ENCODE measurements around the gene ADGRL3. TPM values are rescaled to one million over a fixed set of nuclear protein-coding genes. Genes with fewer than 3 reads are reported as not detected.

ADGRL3 gene
- total RNA-seq, 2 experiments from 2014 or later, result not detected

- H3K9me3 Mint-ChIP-seq, result peaks cover 19% of the 10 kb centered on the region
- no peak for DNase-seq
- intact Hi-C loops (cut with micrococcal nuclease), result no loop called here
- CTCF ChIA-PET, result no interaction called here
- H3K27me3 Mint-ChIP-seq, result no peaks in the 10 kb centered on the region
- no peak overlapping the region for H3K4me3 Mint-ChIP-seq
- no peaks in the 10 kb centered on the region for H3K36me3 Mint-ChIP-seq
- POLR2A ChIA-PET, result no interaction called here
- H3K27ac Mint-ChIP-seq, result no peak overlapping the region
- H3K4me1 Mint-ChIP-seq (ENCODE audit: low read depth), result no peaks in the 10 kb centered on the region
Measured at GRCh38 chr4:61427099-61427817, 227.1 kb downstream of the ADGRL3 start.

GRCh38 chr4:61427818-61428495, 227.8 kb downstream of the ADGRL3 start:
- no peaks in the 10 kb centered on the region for H3K36me3 Mint-ChIP-seq

GRCh38 chr4:61428950-61429349, 228.8 kb downstream of the ADGRL3 start:
- Mint-ChIP-seq H3K27me3 (no peaks in the 10 kb centered on the region), H3K36me3 (no peaks in the 10 kb centered on the region), H3K27ac (no peak overlapping the region), H3K9me3 (peaks cover 12% of the 10 kb centered on the region), H3K4me3 (no peak overlapping the region), H3K4me1 (ENCODE audit: low read depth) (no peaks in the 10 kb centered on the region)
- no peak for DNase-seq
- ChIA-PET POLR2A (no interaction called here), CTCF (no interaction called here)
- intact Hi-C loops (cut with micrococcal nuclease), result no loop called here

More at GRCh38 chr4:61427818-61428495, 227.8 kb downstream of the ADGRL3 start:
- Mint-ChIP-seq H3K9me3 (peaks cover 19% of the 10 kb centered on the region), H3K4me1 (ENCODE audit: low read depth) (no peaks in the 10 kb centered on the region), H3K27ac (no peak overlapping the region), H3K27me3 (no peaks in the 10 kb centered on the region), H3K4me3 (no peak overlapping the region)
- no peak for DNase-seq
- ChIA-PET POLR2A (no interaction called here), CTCF (no interaction called here)
- intact Hi-C loops (cut with micrococcal nuclease), result no loop called here

- Mint-ChIP-seq H3K27me3 (no peaks in the 10 kb centered on the region), H3K27ac (no peak overlapping the region), H3K4me1 (ENCODE audit: low read depth) (no peaks in the 10 kb centered on the region), H3K9me3 (peaks cover 15% of the 10 kb centered on the region), H3K4me3 (no peak overlapping the region), H3K36me3 (no peaks in the 10 kb centered on the region)
- CTCF ChIA-PET, result no interaction called here
- POLR2A ChIA-PET, result no interaction called here
- intact Hi-C loops (cut with micrococcal nuclease), result no loop called here
- DNase-seq, result no peak
Measured at GRCh38 chr4:61431131-61431530, 231.0 kb downstream of the ADGRL3 start.

- intact Hi-C loops (cut with micrococcal nuclease), result no loop called here
- Mint-ChIP-seq H3K27ac (no peak overlapping the region), H3K36me3 (no peaks in the 10 kb centered on the region), H3K27me3 (no peaks in the 10 kb centered on the region), H3K9me3 (peaks cover 12% of the 10 kb centered on the region), H3K4me1 (ENCODE audit: low read depth) (no peaks in the 10 kb centered on the region), H3K4me3 (no peak overlapping the region)
- DNase-seq, result no peak
- ChIA-PET POLR2A (no interaction called here), CTCF (no interaction called here)
Measured at GRCh38 chr4:61437923-61438322, 237.8 kb downstream of the ADGRL3 start.

GRCh38 chr4:61440321-61440720, 240.2 kb downstream of the ADGRL3 start:
- H3K4me3 Mint-ChIP-seq, result no peak overlapping the region
- CTCF ChIA-PET, result no interaction called here
- DNase-seq, result no peak
- POLR2A ChIA-PET, result no interaction called here
- H3K9me3 Mint-ChIP-seq, result peaks cover 11% of the 10 kb centered on the region
- intact Hi-C loops (cut with micrococcal nuclease), result no loop called here
- no peaks in the 10 kb centered on the region for H3K36me3 Mint-ChIP-seq
- no peaks in the 10 kb centered on the region for H3K4me1 Mint-ChIP-seq (ENCODE audit: low read depth)
- no peak overlapping the region for H3K27ac Mint-ChIP-seq
- H3K27me3 Mint-ChIP-seq, result no peaks in the 10 kb centered on the region

GRCh38 chr4:61442936-61443335, 242.8 kb downstream of the ADGRL3 start:
- Mint-ChIP-seq H3K36me3 (no peaks in the 10 kb centered on the region), H3K4me3 (no peak overlapping the region)
- POLR2A ChIA-PET, result no interaction called here

GRCh38 chr4:61443813-61444510, 243.8 kb downstream of the ADGRL3 start:
- DNase-seq, result no peak
- H3K9me3 Mint-ChIP-seq, result peaks cover 12% of the 10 kb centered on the region
- no peaks in the 10 kb centered on the region for H3K36me3 Mint-ChIP-seq
- H3K4me1 Mint-ChIP-seq (ENCODE audit: low read depth), result no peaks in the 10 kb centered on the region
- H3K27ac Mint-ChIP-seq, result no peak overlapping the region
- no peaks in the 10 kb centered on the region for H3K27me3 Mint-ChIP-seq
- intact Hi-C loops (cut with micrococcal nuclease), result no loop called here
- H3K4me3 Mint-ChIP-seq, result no peak overlapping the region
- POLR2A ChIA-PET, result no interaction called here
- CTCF ChIA-PET, result no interaction called here

More at GRCh38 chr4:61442936-61443335, 242.8 kb downstream of the ADGRL3 start:
- Mint-ChIP-seq H3K4me1 (ENCODE audit: low read depth) (no peaks in the 10 kb centered on the region), H3K27me3 (no peaks in the 10 kb centered on the region), H3K9me3 (peaks cover 12% of the 10 kb centered on the region), H3K27ac (no peak overlapping the region)
- intact Hi-C loops (cut with micrococcal nuclease), result no loop called here
- DNase-seq, result no peak
- CTCF ChIA-PET, result no interaction called here

GRCh38 chr4:61445374-61446063, 245.4 kb downstream of the ADGRL3 start:
- Mint-ChIP-seq H3K9me3 (peaks cover 10% of the 10 kb centered on the region), H3K4me1 (ENCODE audit: low read depth) (no peaks in the 10 kb centered on the region), H3K36me3 (no peaks in the 10 kb centered on the region), H3K27ac (no peak overlapping the region), H3K4me3 (no peak overlapping the region), H3K27me3 (no peaks in the 10 kb centered on the region)
- POLR2A ChIA-PET, result no interaction called here
- intact Hi-C loops (cut with micrococcal nuclease), result no loop called here
- DNase-seq, result no peak
- CTCF ChIA-PET, result no interaction called here

GRCh38 chr4:61446941-61447340, 246.8 kb downstream of the ADGRL3 start:
- intact Hi-C loops (cut with micrococcal nuclease), result no loop called here
- no peak overlapping the region for H3K27ac Mint-ChIP-seq
- no peak overlapping the region for H3K4me3 Mint-ChIP-seq
- no peaks in the 10 kb centered on the region for H3K36me3 Mint-ChIP-seq
- no peaks in the 10 kb centered on the region for H3K27me3 Mint-ChIP-seq
- CTCF ChIA-PET, result no interaction called here
- DNase-seq, result no peak
- peaks cover 10% of the 10 kb centered on the region for H3K9me3 Mint-ChIP-seq
- H3K4me1 Mint-ChIP-seq (ENCODE audit: low read depth), result no peaks in the 10 kb centered on the region
- POLR2A ChIA-PET, result no interaction called here

- Mint-ChIP-seq H3K4me3 (no peak overlapping the region), H3K27me3 (no peaks in the 10 kb centered on the region), H3K9me3 (peaks cover 5% of the 10 kb centered on the region), H3K27ac (no peak overlapping the region), H3K4me1 (ENCODE audit: low read depth) (no peaks in the 10 kb centered on the region), H3K36me3 (no peaks in the 10 kb centered on the region)
- ChIA-PET POLR2A (no interaction called here), CTCF (no interaction called here)
- intact Hi-C loops (cut with micrococcal nuclease), result no loop called here
- no peak for DNase-seq
Measured at GRCh38 chr4:61447918-61448317, 247.8 kb downstream of the ADGRL3 start.

GRCh38 chr4:61451935-61452334, 251.8 kb downstream of the ADGRL3 start:
- CTCF ChIA-PET, result no interaction called here
- Mint-ChIP-seq H3K36me3 (no peaks in the 10 kb centered on the region), H3K4me1 (ENCODE audit: low read depth) (no peaks in the 10 kb centered on the region), H3K27ac (no peak overlapping the region), H3K9me3 (peaks cover 9% of the 10 kb centered on the region), H3K4me3 (no peak overlapping the region), H3K27me3 (no peaks in the 10 kb centered on the region)
- POLR2A ChIA-PET, result no interaction called here
- no peak for DNase-seq
- intact Hi-C loops (cut with micrococcal nuclease), result no loop called here

All from activated CD4-positive, alpha-beta memory T cell treated with anti-CD3 and anti-CD28 coated beads for 36 hours (primary cell).